Tibial nerve (tissue), 4 donors: ENCODE results near the gene PTGES2. TPM values are rescaled to one million over a fixed set of nuclear protein-coding genes. Genes with fewer than 3 reads are reported as not detected.

Experiments
- DNase-seq, 2 donors: peaks; one replicate each; pipeline ENCODE4 v3.0.0-alpha.2; 2019; ENCODE audit warnings: low spot score in 2 of 2
- H3K27ac ChIP-seq, 4 donors: fragments of 200-600 bp; sonication (generic) in 3 of 4; one replicate each; pipeline ENCODE4 v1.5.1; 2017 to 2019; ENCODE audit warnings: mild to moderate bottlenecking in 1 of 4
- H3K27me3 ChIP-seq, 2 donors: fragments of 200-600 bp; sonication (generic) in 1 of 2; one replicate each; pipeline versions ENCODE4 v1.5.1 to v1.6.0; 2017 to 2019
- H3K36me3 ChIP-seq, 3 donors: fragments of 200-600 bp; sonication (generic); one replicate each; pipeline ENCODE4 v1.5.1; 2018 to 2019
- H3K4me1 ChIP-seq, 4 donors: fragments of 200-600 bp; sonication (generic) in 3 of 4; one replicate each; pipeline ENCODE4 v1.5.1; 2017 to 2019
- H3K4me3 ChIP-seq, 4 donors: fragments of 200-600 bp; sonication (generic) in 3 of 4; one replicate each; pipeline ENCODE4 v1.5.1; 2017 to 2019; ENCODE audit warnings: mild to moderate bottlenecking in 1 of 4, moderate library complexity in 1 of 4
- H3K9me3 ChIP-seq, 4 donors: fragments of 200-600 bp; sonication (generic) in 3 of 4; one replicate each; pipeline ENCODE4 v1.5.1; 2017 to 2019
- CTCF ChIP-seq, 5 experiments: fragments of 200-600 bp in 3 of 5; fragments of 450-650 bp in 2 of 5; sonication (generic) in 3 of 5; IDR thresholded peaks; one replicate each; pipeline ENCODE4 v1.5.1; 2016 to 2019; ENCODE audit warnings: antibody characterized with exemption in 5 of 5, mild to moderate bottlenecking in 3 of 5, moderate library complexity in 2 of 5
- EP300 ChIP-seq, 2 donors: sonication (generic); formaldehyde crosslinking; IDR thresholded peaks; one replicate each; pipeline ENCODE4 v1.6.1; 2017; ENCODE audit warnings: antibody characterized with exemption in 2 of 2, mild to moderate bottlenecking in 1 of 2
- POLR2A ChIP-seq, 2 donors: fragments of 450-650 bp; IDR thresholded peaks; one replicate each; pipeline ENCODE4 v1.6.1; 2017; ENCODE audit warnings: antibody characterized with exemption in 2 of 2, mild to moderate bottlenecking in 2 of 2, moderate library complexity in 2 of 2
- WGBS, 2 donors: methylation state at CpG; one replicate each; pipeline ENCODE4 v1.1.5; 2018; 5-methylcytosine and 5-hydroxymethylcytosine counted together
- total RNA-seq, 4 donors: library from RNA; depleted of rRNA; stranded (reverse); fragments of >200 nt; gene quantifications; one replicate each; pipeline ENCODE4 v1.1.0, GENCODE V29; 2016

Gene PTGES2
- total RNA-seq, 4 donors from 2014 or later: 68.9 to 180 (median 74.7) TPM

- peaks cover 0 to 83% (median 63%) of the 10 kb centered on the region in 4 donors for H3K4me1 ChIP-seq
- no peaks in the 10 kb centered on the region for H3K9me3 ChIP-seq
- peaks cover 0 to 18% (median 10%) of the 10 kb centered on the region in 3 donors for H3K36me3 ChIP-seq
- H3K27me3 ChIP-seq: no peaks in the 10 kb centered on the region
- no peak for TF ChIP-seq POLR2A (IDR thresholded peaks at IDR 0.05)
- TF ChIP-seq CTCF (IDR thresholded peaks at IDR 0.05): no peak
- no peak for TF ChIP-seq EP300 (IDR thresholded peaks at IDR 0.05)
- peak overlapping the region; percentile 83 to 99 (median 92) for H3K27ac ChIP-seq
- 52 to 56% methylated on average over 13 of the region's 13 CpGs for WGBS, 2 donors
- no peak for DNase-seq
- H3K4me3 ChIP-seq: peak overlapping the region; percentile 35 to 52 (median 42)
These were observed 29.8 kb downstream of the PTGES2 start for GRCh38 chr9:128097543-128098296.

- WGBS, 2 donors: 78% methylated on average over 19 of the region's 19 CpGs
- H3K27ac ChIP-seq: peak overlapping the region; percentile 83 to 99 (median 92)
- H3K4me1 ChIP-seq: peaks cover 0 to 89% (median 71%) of the 10 kb centered on the region in 4 donors
These were observed 30.7 kb downstream of the PTGES2 start for GRCh38 chr9:128096616-128097536.

GRCh38 chr9:128094950-128095544 is 32.5 kb downstream of the PTGES2 start:
- TF ChIP-seq POLR2A (IDR thresholded peaks at IDR 0.05) (no peak), EP300 (IDR thresholded peaks at IDR 0.05) (no peak), CTCF (IDR thresholded peaks at IDR 0.05) (no peak)
- 76 to 80% methylated on average over 11 of the region's 11 CpGs for WGBS, 2 donors

More at GRCh38 chr9:128096616-128097536, 30.7 kb downstream of the PTGES2 start:
- DNase-seq: no peak
- no peaks in the 10 kb centered on the region for H3K27me3 ChIP-seq
- TF ChIP-seq EP300 (IDR thresholded peaks at IDR 0.05) (no peak), CTCF (IDR thresholded peaks at IDR 0.05) (no peak), POLR2A (IDR thresholded peaks at IDR 0.05) (no peak)
- no peak overlapping the region for H3K4me3 ChIP-seq
- H3K9me3 ChIP-seq: no peaks in the 10 kb centered on the region
- peaks cover 0 to 10% (median 1%) of the 10 kb centered on the region in 3 donors for H3K36me3 ChIP-seq

GRCh38 chr9:128094166-128094949 is 33.2 kb downstream of the PTGES2 start:
- no peaks in the 10 kb centered on the region for H3K36me3 ChIP-seq
- peak overlapping the region in 3 of 4 donors; percentile 3 to 21 (median 6) for H3K4me3 ChIP-seq
- H3K4me1 ChIP-seq: peaks cover 0 to 79% (median 65%) of the 10 kb centered on the region in 4 donors
- H3K9me3 ChIP-seq: no peaks in the 10 kb centered on the region
- H3K27me3 ChIP-seq: no peaks in the 10 kb centered on the region
- peak; percentile 81 to 93 for DNase-seq
- peak overlapping the region; percentile 47 to 99 (median 88) for H3K27ac ChIP-seq
- 9 to 15% methylated on average over 8 of the region's 8 CpGs for WGBS, 2 donors
- TF ChIP-seq CTCF (IDR thresholded peaks at IDR 0.05) (no peak), POLR2A (IDR thresholded peaks at IDR 0.05) (peak; percentile 29 to 71), EP300 (IDR thresholded peaks at IDR 0.05) (peak; percentile 73 to 85)

More at GRCh38 chr9:128094950-128095544, 32.5 kb downstream of the PTGES2 start:
- H3K36me3 ChIP-seq: no peaks in the 10 kb centered on the region
- no peak for DNase-seq
- H3K9me3 ChIP-seq: no peaks in the 10 kb centered on the region
- no peak overlapping the region for H3K4me3 ChIP-seq
- H3K27ac ChIP-seq: peak overlapping the region; percentile 47 to 99 (median 88)
- H3K27me3 ChIP-seq: no peaks in the 10 kb centered on the region
- peaks cover 0 to 86% (median 71%) of the 10 kb centered on the region in 4 donors for H3K4me1 ChIP-seq
